SK-N-SH treated with all-trans-retinoic acid at 6 μM for 48 hours (cell line): ENCODE data around the gene TPRKB.

Experiments
- BACH2 ChIP-seq: fragments of 250-450 bp; sonication (Bioruptor Pico); IDR thresholded peaks from 2 replicates; pipeline ENCODE4 v1.9.0; 2021; ENCODE audit warnings: mild to moderate bottlenecking, borderline replicate concordance
- CSDC2 ChIP-seq: fragments of 250-450 bp; sonication (Bioruptor Pico); IDR thresholded peaks from 2 replicates; pipeline ENCODE4 v1.5.0; 2020; ENCODE audit warnings: mild to moderate bottlenecking, moderate library complexity
- OSR1 ChIP-seq: fragments of 250-450 bp; sonication (Bioruptor Pico); IDR thresholded peaks from 2 replicates; pipeline ENCODE4 v1.8.0; 2022; ENCODE audit warnings: moderate library complexity, mild to moderate bottlenecking, inconsistent platforms
- PATZ1 ChIP-seq: fragments of 250-450 bp; sonication (Bioruptor Pico); IDR thresholded peaks from 2 replicates; pipeline ENCODE4 v1.8.0; 2020; ENCODE audit warnings: mild to moderate bottlenecking, moderate library complexity, borderline replicate concordance
- PPARA ChIP-seq: fragments of 250-450 bp; sonication (Bioruptor Pico); IDR thresholded peaks from 2 replicates; pipeline ENCODE4 v1.5.0; 2020; ENCODE audit warnings: mild to moderate bottlenecking, borderline replicate concordance
- SNAI2 ChIP-seq: fragments of 250-450 bp; sonication (Bioruptor Pico); IDR thresholded peaks from 2 replicates; pipeline ENCODE4 v1.5.0; 2020; ENCODE audit warnings: mild to moderate bottlenecking, moderate library complexity
- TOX ChIP-seq: fragments of 250-450 bp; sonication (Bioruptor Pico); IDR thresholded peaks from 2 replicates; pipeline ENCODE4 v1.8.0; 2021; ENCODE audit warnings: mild to moderate bottlenecking, moderate library complexity, borderline replicate concordance
- ZFP3 ChIP-seq: fragments of 250-450 bp; sonication (Bioruptor Pico); IDR thresholded peaks from 2 replicates; pipeline ENCODE4 v1.5.0; 2020; ENCODE audit warnings: mild to moderate bottlenecking, moderate library complexity
- ZFP30 ChIP-seq: fragments of 450-650 bp; formaldehyde crosslinking; IDR thresholded peaks from 2 replicates; pipeline ENCODE4 v1.5.0; 2022; ENCODE audit warnings: mild to moderate bottlenecking, moderate library complexity
- ZNF565 ChIP-seq: fragments of 450-650 bp; formaldehyde crosslinking; conservative IDR thresholded peaks from 2 replicates; pipeline ENCODE4 v1.5.0; 2020; ENCODE audit warnings: low read depth, mild to moderate bottlenecking, moderate library complexity

- TF ChIP-seq TOX (CRISPR knock-in tag) = no peak
- no peak for TF ChIP-seq CSDC2 (CRISPR knock-in tag)
- no peak for TF ChIP-seq OSR1
- TF ChIP-seq PATZ1 (CRISPR knock-in tag) = no peak
- no peak for TF ChIP-seq SNAI2 (CRISPR knock-in tag)
- TF ChIP-seq ZFP3 = no peak
- no peak for TF ChIP-seq ZNF565 (CRISPR knock-in tag)
- TF ChIP-seq ZFP30 (CRISPR knock-in tag) = no peak
- TF ChIP-seq PPARA (CRISPR knock-in tag) = no peak
- TF ChIP-seq BACH2 (CRISPR knock-in tag) = no peak
These were observed 18.1 kb downstream of the TPRKB start for GRCh38 chr2:73718851-73719621.
